Nucleus accumbens (tissue), 56 donors: ENCODE data around the gene ROR2.
"Not testable (repeated sequence)": the region's sequence is repeated elsewhere in the genome, so short reads cannot be mapped to it uniquely, and the experiment has no call there.

Source experiments
- DNase-seq, 56 donors: peaks; one replicate each; lab custom pipeline; 2025; lab: John Stamatoyannopoulos, UW

Gene ROR2

GRCh38 chr9:91558395-91558794, 391.6 kb downstream of the ROR2 start:
- DNase-seq = no peak

DNA sequence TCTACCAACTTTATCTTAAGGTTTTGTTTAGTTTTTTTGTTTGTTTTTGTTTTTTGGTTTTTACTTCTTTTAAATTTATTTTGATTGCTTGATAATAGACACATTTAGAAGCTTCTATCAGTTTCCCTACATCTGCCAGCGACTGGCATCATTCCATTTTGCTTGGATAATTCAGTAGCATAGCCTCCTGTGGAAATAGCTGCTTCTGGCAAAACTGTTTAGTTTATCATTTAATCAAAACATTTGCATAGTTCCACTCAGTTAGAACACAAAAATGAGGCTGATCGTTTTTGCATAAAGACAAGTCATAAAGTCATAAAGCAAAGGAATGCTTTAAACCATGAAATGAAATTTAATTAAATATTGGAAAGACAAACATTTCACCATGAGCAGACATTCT, 392.7 kb downstream of the ROR2 start:
- no peak for DNase-seq

- no peak for DNase-seq
Measured at GRCh38 chr9:91555132-91555531, 394.9 kb downstream of the ROR2 start.

DNA sequence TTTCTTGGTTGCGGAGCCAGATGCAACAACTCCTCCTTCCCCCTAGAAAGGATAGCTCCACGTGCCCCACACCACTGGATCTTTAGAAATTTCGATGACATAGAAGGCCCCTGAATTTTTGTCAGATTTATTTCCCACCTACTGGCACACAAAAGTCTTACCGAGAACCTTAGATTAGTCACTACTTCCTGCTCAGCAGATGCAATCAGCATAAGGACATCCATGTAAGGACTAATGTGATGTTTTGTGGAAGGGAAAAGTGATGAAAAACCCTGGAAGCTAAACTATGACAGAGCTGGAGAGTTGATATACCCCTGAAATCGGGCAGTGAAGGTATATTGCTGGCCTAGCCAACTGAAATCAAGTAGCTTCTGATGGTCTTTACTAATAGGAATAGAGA, 400.9 kb downstream of the ROR2 start:
- no peak for DNase-seq

GRCh38 chr9:91547081-91547480, 402.9 kb downstream of the ROR2 start:
- no peak for DNase-seq

GRCh38 chr9:91546574-91546973, 403.5 kb downstream of the ROR2 start:
- DNase-seq = no peak

DNA sequence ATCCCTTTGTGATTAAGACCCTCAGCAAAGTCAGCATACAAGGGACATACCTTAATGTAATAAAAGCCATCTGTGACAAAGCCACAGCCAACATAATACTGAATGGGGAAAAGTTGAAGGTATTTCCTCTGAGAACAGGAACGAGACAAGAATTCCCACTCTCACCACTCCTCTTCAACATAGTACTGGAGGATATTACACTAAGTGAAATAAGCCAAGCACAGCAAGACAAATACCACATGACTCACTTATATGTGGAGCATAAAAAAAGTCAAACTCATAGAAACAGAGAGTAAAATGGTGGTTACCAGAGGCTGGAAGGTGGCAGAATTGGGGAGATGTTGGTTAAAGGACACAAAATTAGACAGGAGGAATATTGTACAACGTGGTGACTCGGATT, 408.3 kb downstream of the ROR2 start:
- DNase-seq = no peak

GRCh38 chr9:91540506-91540905, 409.5 kb downstream of the ROR2 start:
- DNase-seq = not testable (repeated sequence)

DNA sequence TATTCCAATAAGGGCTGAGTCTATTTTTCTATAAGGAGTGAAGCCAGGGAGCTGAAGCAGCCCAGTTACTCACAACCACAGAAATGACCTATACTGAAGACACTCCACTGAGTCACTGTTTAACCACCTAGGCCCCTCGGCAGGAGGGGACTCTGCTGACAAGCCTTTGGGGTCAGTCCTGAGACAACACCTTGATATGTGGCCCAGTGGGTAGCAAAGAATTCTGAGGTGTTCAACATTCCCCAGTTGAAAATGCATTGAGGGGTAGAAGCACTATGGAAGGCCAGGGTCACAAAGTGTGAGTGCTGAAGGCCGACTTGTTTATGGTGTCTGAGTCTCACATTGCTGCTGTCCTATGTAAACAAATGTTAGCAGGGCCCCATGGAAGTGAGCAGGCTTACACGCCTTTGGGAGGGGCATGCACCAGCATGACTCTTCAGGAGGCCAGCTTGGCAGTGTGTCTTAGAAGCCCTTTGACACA, 413.8 kb downstream of the ROR2 start:
- DNase-seq = no peak

DNA sequence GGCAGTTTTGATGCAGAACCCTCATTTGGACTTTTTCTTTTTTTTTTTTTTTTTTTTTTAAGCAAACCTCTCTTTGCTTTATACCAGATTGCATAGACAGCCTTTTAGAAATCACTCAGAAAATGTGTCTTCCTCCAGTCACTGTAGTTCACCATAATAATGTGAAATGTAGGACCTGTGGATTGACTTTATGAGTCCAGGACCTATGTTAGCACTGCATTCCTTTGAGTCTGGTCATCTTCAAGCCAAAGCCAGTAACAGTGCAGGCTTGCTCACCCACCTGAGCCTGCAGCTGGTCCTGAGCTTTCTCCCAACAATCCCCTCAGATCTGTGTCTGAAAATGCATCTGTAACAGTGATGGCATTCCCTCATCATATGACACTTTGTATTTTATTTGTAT, 415.7 kb downstream of the ROR2 start:
- no peak for DNase-seq

DNA sequence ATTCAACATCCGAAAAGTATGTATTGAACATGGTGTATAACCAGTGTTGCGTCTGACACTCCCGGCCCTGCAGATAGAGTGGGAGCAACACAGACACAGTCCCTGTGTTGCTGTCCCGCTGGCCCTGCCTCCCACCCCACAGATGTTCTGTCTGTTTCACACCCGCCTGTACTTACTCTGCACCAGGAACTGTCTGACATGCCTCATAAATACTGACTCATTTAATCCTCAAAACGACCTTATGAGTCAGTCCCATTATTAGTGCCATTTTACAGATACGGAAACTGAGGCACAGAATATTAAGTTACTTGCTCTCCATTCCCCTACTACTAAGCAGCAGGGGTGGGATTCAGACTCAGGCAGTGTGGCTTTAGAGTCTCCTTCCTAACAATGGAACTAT, 416.6 kb downstream of the ROR2 start:
- no peak for DNase-seq

- no peak for DNase-seq
Measured at GRCh38 chr9:91532325-91532724, 417.7 kb downstream of the ROR2 start.

GRCh38 chr9:91530829-91531228, 419.2 kb downstream of the ROR2 start:
- DNase-seq = no peak

DNA sequence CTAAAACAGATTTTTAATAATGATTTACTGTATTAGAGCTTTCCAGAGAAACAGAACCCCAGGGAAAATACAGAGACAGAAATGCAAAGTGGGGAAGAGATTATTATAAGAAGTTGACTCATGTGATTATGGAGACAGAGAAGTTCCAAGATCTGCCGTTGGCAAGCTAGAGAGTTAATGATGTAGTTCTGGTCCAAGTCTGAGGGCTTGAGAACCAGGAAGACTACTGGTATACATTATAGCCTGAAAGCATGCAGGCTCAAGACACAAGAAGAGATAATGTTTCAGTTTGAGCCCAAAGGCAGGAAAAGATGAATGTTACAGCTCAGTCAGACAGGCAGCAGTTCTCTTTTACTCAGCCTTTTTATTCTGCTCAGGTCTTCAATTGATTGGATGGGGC, 427.5 kb downstream of the ROR2 start:
- DNase-seq = no peak

DNA sequence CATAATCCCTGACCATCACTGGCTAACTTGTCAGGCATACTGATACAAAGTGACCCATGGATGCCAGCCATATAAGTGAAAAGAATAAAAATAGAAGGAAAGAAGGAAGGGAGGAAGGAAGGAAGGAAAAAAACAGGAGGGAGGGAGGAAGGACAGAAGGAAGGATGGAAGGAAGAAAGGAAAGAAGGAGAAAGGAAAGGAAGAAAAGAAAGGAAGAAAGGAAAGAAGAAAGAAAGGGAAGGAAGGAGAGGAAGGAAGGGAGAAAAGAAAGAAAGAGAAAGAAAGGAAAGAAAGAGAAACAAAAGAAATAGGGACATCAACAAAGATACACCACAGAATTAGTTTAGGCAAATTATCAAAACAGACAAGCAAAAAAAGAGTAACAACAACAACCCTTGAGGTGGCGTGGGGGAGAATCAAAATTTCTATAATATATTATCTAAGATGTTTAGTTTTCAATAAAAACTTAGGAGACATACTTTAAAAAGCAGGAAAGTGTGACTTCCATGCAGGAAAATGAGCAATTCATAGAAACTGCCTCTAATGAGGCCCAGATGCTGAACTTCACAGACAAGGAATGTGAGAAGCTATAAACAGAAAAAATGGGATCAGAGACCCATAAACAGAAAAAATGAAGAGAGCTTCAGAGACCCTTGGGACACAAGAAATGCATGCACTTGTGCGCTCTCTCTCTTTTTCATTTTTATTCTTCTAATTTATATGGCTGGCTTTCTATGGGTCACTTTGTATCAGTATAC, 430.3 kb downstream of the ROR2 start:
- no peak for DNase-seq

- no peak for DNase-seq
Measured at GRCh38 chr9:91518462-91518861, 431.6 kb downstream of the ROR2 start.

DNA sequence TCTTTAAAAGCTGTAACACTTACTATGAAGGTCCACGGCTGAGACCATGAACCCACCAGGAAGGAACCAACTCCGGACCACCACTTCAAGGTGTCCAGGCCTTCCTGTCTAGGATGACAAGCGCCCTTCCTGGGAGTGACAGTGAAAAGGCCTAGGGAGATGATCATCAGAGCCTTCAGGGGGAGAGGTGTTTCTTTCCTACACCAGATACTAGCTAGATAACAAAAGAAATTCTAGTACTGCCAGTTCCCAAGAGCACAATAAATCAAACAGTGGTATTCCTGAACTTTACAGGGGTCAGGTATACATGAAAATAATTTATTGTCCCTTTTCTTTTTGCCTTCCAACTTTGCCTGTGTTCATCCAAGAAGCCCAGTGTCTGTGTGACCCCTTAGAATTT, 432.2 kb downstream of the ROR2 start:
- no peak for DNase-seq

DNA sequence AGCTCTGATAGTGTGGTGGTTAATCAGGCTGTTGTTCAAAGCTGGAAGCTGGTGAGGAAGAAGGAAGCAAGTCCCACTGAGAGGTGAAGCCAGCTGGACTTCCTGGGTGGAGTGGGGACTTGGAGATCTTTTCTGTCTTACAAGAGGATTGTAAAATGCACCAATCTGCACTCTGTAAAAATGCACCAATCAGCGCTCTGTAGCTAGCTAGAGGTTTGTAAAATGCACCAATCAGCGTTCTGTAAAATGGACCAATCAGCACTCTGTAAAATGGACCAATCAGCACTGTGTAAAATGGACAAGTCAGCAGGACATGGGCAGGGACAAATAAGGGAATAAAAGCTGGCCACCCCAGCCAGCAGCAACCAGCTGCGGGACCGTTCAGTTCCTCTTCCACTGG, 432.7 kb downstream of the ROR2 start:
- DNase-seq = not testable (repeated sequence)

DNA sequence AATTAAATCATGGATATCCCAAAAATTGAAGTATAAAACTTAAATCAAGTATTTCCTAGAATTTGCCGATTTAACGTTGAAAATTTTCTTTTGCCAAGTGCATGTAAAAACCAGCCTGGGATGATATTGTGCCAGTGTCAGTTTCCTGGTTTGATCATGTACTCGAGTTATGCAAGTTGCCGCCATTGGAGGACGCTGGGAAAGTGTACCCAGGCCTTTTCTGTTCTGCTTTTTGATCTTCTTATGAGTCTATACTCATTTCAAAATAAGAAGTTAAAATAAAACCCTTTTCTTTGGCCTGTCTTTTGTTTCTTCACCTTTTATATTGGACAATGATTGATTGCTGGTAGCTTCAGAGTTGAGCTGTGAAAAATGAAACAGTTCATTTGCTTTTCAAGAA, 433.3 kb downstream of the ROR2 start:
- no peak for DNase-seq

DNA sequence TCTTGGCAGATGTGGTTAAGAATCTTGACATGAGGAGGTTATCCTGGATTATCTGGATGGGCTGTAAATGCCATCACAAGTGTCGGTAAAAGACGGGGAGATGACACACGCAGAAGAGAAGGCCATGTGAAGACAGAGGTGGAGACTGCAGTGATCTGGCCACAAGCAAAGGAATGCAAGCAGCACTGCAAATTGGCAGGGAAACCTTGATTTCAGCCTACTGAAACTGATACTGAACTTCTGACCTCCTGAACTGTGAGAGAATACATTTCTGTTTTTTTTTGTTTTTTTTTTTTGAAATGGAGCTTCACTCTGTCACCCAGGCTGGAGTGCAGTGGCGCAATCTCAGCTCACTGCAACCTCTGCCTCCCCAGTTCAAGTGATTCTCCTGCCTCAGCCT, 433.9 kb downstream of the ROR2 start:
- DNase-seq = no peak

DNA sequence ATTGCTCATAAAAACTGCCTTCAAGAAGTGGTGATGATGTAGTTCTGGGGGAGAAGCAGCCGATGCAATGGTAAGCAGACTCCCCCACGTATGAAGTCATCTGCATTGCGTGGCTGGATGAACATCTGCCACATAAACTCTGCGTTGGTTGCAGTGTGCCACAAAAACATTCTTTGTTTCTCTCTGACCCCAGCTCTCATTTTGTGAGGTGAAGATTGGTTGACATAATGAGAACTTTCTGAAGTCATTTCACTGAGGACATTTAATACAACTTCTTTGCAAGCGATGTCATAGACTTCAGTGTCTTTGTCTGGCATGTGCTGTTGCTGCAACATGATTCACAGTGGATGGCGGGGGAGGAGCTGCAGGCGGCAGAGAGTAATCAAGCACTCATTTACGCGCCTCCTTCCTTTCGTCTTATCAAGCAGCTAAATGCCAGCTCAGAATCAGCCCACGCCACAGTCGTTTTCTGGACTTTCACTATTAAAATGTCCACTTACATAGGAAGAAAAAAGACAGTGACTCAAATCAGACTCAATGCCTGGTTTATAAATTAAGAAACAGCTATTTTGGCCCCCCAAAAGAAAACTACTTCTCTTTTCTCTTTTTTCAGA, 434.8 kb downstream of the ROR2 start:
- peak in 38 of 56 donors; percentile 1 to 85 (median 46) for DNase-seq
